Erythroblast (primary cell): Measurements from ENCODE around the gene TSHZ3.

Experiments used
- GATA1 ChIP-seq: IDR thresholded peaks from 2 replicates; pipeline ENCODE4 v1.6.1; 2011; ENCODE audit warnings: low read depth, mild to moderate bottlenecking, control low read depth, low read length, moderate library complexity
- POLR2A ChIP-seq: IDR thresholded peaks from 2 replicates; pipeline ENCODE4 v1.6.1; 2011; ENCODE audit warnings: mild to moderate bottlenecking, low read length

GRCh38 chr19:31233295-31233800, 115.9 kb downstream of the TSHZ3 start:
- TF ChIP-seq POLR2A = no peak
- TF ChIP-seq GATA1 = no peak
